B cell (primary cell): ENCODE results near the gene PCSK6.

ENCODE experiments used
- EZH2 ChIP-seq: IDR thresholded peaks from 2 replicates; pipeline ENCODE4 v1.6.1; 2012; ENCODE audit warnings: borderline replicate concordance, low read depth, mild to moderate bottlenecking, moderate library complexity, low read length; ENCODE audit not compliant: insufficient read depth, poor library complexity, severe bottlenecking
- TF ChIP-seq, protein P1 (sequence below): fragments of 200-600 bp; IDR thresholded peaks from one replicate; pipeline ENCODE4 v1.8.0; 2022; ENCODE audit warnings: antibody characterized with exemption, mild to moderate bottlenecking

DNA sequence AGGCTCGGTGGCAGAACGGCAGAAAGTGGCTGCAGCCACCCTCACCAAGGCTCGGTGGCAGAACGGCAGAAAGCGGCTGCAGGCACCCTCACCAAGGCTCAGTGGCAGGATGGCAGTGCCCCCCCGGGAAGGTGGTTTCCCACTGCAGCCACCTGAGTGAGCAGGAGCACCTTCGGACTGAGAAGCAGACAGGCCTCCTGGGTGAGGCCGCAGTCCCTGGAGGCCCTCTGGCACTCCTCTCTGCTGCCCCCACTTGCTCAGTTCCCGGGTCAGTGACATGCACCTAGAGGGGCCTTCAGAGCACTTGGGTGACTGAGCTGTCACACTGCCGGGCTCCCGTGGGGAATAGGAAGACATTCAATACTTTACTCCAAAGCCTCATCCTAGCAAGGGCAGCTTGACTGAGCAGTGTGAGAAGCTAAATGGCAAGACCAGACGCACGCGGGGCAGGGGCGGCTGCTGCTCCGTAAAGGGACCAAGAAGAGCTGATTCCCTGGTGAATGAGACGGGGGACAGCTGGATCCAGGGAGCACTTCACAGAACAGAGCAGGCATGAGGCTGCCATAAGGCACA lies 62.7 kb downstream of the PCSK6 start:
- TF ChIP-seq, protein P1, sequence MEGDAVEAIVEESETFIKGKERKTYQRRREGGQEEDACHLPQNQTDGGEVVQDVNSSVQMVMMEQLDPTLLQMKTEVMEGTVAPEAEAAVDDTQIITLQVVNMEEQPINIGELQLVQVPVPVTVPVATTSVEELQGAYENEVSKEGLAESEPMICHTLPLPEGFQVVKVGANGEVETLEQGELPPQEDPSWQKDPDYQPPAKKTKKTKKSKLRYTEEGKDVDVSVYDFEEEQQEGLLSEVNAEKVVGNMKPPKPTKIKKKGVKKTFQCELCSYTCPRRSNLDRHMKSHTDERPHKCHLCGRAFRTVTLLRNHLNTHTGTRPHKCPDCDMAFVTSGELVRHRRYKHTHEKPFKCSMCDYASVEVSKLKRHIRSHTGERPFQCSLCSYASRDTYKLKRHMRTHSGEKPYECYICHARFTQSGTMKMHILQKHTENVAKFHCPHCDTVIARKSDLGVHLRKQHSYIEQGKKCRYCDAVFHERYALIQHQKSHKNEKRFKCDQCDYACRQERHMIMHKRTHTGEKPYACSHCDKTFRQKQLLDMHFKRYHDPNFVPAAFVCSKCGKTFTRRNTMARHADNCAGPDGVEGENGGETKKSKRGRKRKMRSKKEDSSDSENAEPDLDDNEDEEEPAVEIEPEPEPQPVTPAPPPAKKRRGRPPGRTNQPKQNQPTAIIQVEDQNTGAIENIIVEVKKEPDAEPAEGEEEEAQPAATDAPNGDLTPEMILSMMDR = no peak
- no peak for TF ChIP-seq EZH2
